ENCODE measurements around the gene HSPD1. TPM values are rescaled to one million over a fixed set of nuclear protein-coding genes. Genes with fewer than 3 reads are reported as not detected.

Gene HSPD1
- total and polyA plus RNA-seq, 10 of the 15 experiments (the other 5 are each of a cell fraction or from before 2014, with no cell fraction given), result 345 to 1,169 (median 695) TPM

DNA sequence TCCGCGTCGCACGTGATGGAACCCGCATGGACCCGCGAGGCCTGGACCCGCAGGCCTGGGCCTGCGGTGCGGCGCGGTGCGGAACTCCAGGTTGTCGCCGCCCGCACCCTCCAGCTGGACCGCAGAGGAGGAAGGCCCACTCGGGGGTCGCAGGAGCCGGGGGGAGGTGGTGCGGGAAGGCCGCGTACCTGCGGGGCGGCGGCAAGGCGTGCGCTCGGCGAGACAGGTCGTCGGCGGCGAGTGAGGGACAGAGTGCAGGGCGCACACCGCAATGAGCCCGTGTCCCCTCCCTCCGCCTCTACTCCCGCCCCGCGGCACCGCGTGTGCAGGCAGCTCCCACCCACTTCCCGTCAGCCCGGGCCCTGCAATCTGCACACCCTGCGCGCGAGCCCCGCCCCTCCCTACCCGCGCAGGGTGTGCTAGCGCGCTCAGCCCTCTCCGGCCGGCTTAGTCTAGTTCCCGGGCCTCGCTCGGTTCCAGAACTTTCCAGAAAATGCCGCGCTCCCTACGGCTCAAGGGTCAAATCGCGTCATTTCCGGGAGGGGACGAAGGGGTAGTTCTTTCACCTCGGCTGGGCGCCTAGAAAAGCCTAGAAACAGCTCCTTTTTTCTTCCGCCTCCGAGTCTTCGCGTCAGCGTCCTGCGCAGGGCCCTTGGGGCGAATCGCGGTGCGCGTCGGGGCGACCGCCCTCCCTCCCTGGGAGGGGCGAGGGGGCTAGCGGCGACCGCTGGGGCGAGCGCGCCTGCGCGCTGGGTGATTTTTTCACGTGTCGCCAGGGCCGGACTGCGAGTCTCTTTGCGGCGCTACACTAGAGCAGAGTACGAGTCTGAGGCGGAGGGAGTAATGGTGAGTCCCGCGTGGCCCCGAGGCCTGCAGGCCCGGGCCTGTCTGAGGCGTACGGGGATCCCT lies at the start of gene HSPD1, which contains the start of gene HSPE1 (continued):
- TF ChIP-seq, protein P1, sequence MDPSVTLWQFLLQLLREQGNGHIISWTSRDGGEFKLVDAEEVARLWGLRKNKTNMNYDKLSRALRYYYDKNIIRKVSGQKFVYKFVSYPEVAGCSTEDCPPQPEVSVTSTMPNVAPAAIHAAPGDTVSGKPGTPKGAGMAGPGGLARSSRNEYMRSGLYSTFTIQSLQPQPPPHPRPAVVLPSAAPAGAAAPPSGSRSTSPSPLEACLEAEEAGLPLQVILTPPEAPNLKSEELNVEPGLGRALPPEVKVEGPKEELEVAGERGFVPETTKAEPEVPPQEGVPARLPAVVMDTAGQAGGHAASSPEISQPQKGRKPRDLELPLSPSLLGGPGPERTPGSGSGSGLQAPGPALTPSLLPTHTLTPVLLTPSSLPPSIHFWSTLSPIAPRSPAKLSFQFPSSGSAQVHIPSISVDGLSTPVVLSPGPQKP (IDR thresholded peaks at IDR 0.05; ENCODE audit: low read depth, low read length), result peak; percentile 84
- TF ChIP-seq, protein P2, sequence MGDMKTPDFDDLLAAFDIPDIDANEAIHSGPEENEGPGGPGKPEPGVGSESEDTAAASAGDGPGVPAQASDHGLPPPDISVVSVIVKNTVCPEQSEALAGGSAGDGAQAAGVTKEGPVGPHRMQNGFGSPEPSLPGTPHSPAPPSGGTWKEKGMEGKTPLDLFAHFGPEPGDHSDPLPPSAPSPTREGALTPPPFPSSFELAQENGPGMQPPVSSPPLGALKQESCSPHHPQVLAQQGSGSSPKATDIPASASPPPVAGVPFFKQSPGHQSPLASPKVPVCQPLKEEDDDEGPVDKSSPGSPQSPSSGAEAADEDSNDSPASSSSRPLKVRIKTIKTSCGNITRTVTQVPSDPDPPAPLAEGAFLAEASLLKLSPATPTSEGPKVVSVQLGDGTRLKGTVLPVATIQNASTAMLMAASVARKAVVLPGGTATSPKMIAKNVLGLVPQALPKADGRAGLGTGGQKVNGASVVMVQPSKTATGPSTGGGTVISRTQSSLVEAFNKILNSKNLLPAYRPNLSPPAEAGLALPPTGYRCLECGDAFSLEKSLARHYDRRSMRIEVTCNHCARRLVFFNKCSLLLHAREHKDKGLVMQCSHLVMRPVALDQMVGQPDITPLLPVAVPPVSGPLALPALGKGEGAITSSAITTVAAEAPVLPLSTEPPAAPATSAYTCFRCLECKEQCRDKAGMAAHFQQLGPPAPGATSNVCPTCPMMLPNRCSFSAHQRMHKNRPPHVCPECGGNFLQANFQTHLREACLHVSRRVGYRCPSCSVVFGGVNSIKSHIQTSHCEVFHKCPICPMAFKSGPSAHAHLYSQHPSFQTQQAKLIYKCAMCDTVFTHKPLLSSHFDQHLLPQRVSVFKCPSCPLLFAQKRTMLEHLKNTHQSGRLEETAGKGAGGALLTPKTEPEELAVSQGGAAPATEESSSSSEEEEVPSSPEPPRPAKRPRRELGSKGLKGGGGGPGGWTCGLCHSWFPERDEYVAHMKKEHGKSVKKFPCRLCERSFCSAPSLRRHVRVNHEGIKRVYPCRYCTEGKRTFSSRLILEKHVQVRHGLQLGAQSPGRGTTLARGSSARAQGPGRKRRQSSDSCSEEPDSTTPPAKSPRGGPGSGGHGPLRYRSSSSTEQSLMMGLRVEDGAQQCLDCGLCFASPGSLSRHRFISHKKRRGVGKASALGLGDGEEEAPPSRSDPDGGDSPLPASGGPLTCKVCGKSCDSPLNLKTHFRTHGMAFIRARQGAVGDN (IDR thresholded peaks at IDR 0.05), result peak; percentile 67
- peak; percentile 38 for TF ChIP-seq CBFB (IDR thresholded peaks at IDR 0.05; ENCODE audit: low read depth)
- peak; percentile 84 for TF ChIP-seq RELA (IDR thresholded peaks at IDR 0.05; ENCODE audit: borderline replicate concordance, partially characterized antibody)
- peak; percentile 99 for TF ChIP-seq IKZF1 (conservative IDR thresholded peaks at IDR 0.05)
- TF ChIP-seq SMAD5 (IDR thresholded peaks at IDR 0.05; ENCODE audit: low read depth), result peak; percentile 86
- TF ChIP-seq, protein P3, sequence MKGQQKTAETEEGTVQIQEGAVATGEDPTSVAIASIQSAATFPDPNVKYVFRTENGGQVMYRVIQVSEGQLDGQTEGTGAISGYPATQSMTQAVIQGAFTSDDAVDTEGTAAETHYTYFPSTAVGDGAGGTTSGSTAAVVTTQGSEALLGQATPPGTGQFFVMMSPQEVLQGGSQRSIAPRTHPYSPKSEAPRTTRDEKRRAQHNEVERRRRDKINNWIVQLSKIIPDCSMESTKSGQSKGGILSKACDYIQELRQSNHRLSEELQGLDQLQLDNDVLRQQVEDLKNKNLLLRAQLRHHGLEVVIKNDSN (IDR thresholded peaks at IDR 0.05; ENCODE audit: borderline replicate concordance, extremely low read length, insufficient read depth, low read depth, low read length), result peak; percentile 55
- TF ChIP-seq, protein P4, sequence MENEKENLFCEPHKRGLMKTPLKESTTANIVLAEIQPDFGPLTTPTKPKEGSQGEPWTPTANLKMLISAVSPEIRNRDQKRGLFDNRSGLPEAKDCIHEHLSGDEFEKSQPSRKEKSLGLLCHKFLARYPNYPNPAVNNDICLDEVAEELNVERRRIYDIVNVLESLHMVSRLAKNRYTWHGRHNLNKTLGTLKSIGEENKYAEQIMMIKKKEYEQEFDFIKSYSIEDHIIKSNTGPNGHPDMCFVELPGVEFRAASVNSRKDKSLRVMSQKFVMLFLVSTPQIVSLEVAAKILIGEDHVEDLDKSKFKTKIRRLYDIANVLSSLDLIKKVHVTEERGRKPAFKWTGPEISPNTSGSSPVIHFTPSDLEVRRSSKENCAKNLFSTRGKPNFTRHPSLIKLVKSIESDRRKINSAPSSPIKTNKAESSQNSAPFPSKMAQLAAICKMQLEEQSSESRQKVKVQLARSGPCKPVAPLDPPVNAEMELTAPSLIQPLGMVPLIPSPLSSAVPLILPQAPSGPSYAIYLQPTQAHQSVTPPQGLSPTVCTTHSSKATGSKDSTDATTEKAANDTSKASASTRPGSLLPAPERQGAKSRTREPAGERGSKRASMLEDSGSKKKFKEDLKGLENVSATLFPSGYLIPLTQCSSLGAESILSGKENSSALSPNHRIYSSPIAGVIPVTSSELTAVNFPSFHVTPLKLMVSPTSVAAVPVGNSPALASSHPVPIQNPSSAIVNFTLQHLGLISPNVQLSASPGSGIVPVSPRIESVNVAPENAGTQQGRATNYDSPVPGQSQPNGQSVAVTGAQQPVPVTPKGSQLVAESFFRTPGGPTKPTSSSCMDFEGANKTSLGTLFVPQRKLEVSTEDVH (IDR thresholded peaks at IDR 0.05; ENCODE audit: low read depth, partially characterized antibody), result peak; percentile 97
- TF ChIP-seq RUNX3 (IDR thresholded peaks at IDR 0.05; ENCODE audit: low read length), result peak; percentile 49; the same call in 1 of the 2 replicates
- peak; percentile 97 for TF ChIP-seq MYC (IDR thresholded peaks at IDR 0.05; ENCODE audit: insufficient read depth, insufficient read length, insufficient replicate concordance, low read length, severe bottlenecking)
- TF ChIP-seq, protein P5, sequence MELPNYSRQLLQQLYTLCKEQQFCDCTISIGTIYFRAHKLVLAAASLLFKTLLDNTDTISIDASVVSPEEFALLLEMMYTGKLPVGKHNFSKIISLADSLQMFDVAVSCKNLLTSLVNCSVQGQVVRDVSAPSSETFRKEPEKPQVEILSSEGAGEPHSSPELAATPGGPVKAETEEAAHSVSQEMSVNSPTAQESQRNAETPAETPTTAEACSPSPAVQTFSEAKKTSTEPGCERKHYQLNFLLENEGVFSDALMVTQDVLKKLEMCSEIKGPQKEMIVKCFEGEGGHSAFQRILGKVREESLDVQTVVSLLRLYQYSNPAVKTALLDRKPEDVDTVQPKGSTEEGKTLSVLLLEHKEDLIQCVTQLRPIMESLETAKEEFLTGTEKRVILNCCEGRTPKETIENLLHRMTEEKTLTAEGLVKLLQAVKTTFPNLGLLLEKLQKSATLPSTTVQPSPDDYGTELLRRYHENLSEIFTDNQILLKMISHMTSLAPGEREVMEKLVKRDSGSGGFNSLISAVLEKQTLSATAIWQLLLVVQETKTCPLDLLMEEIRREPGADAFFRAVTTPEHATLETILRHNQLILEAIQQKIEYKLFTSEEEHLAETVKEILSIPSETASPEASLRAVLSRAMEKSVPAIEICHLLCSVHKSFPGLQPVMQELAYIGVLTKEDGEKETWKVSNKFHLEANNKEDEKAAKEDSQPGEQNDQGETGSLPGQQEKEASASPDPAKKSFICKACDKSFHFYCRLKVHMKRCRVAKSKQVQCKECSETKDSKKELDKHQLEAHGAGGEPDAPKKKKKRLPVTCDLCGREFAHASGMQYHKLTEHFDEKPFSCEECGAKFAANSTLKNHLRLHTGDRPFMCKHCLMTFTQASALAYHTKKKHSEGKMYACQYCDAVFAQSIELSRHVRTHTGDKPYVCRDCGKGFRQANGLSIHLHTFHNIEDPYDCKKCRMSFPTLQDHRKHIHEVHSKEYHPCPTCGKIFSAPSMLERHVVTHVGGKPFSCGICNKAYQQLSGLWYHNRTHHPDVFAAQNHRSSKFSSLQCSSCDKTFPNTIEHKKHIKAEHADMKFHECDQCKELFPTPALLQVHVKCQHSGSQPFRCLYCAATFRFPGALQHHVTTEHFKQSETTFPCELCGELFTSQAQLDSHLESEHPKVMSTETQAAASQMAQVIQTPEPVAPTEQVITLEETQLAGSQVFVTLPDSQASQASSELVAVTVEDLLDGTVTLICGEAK (IDR thresholded peaks at IDR 0.05; ENCODE audit: borderline replicate concordance), result peak; percentile 88
